ENCODE measurements around the gene SKIL.

Gene SKIL

GRCh38 chr3:170440344-170440743 is 82.8 kb downstream of the SKIL start:
- no peak for DNase-seq (ENCODE audit: low spot score)
- no peak for TF ChIP-seq CTCF (IDR thresholded peaks at IDR 0.05; ENCODE audit: borderline replicate concordance, control extremely low read depth, extremely low read depth, insufficient read depth, missing control alignments)
- in situ Hi-C loops (cut with MboI; ENCODE audit: low sequenced_read_pairs, unreplicated experiment): no loop called here

GRCh38 chr3:170441412-170441811 is 83.9 kb downstream of the SKIL start:
- no peak for TF ChIP-seq CTCF (IDR thresholded peaks at IDR 0.05; ENCODE audit: borderline replicate concordance, control extremely low read depth, extremely low read depth, insufficient read depth, missing control alignments)
- in situ Hi-C loops (cut with MboI; ENCODE audit: low sequenced_read_pairs, unreplicated experiment): no loop called here
- no peak for DNase-seq (ENCODE audit: low spot score)

GRCh38 chr3:170442947-170443346 is 85.4 kb downstream of the SKIL start:
- no peak for TF ChIP-seq CTCF (IDR thresholded peaks at IDR 0.05; ENCODE audit: borderline replicate concordance, control extremely low read depth, extremely low read depth, insufficient read depth, missing control alignments)
- DNase-seq (ENCODE audit: low spot score): no peak
- in situ Hi-C loops (cut with MboI; ENCODE audit: low sequenced_read_pairs, unreplicated experiment): no loop called here

- no peak for DNase-seq (ENCODE audit: low spot score)
- TF ChIP-seq CTCF (IDR thresholded peaks at IDR 0.05; ENCODE audit: borderline replicate concordance, control extremely low read depth, extremely low read depth, insufficient read depth, missing control alignments): no peak
- in situ Hi-C loops (cut with MboI; ENCODE audit: low sequenced_read_pairs, unreplicated experiment): no loop called here
These were observed 85.9 kb downstream of the SKIL start for GRCh38 chr3:170443457-170443856.
